ENCODE results near the gene GRB7. TPM values are rescaled to one million over a fixed set of nuclear protein-coding genes. Genes with fewer than 3 reads are reported as not detected.
"Not testable (repeated sequence)": the region's sequence is repeated elsewhere in the genome, so short reads cannot be mapped to it uniquely, and the experiment has no call there.

GRB7 gene
- total and polyA plus RNA-seq, 2 experiments from 2014 or later = not detected

GRCh38 chr17:39706383-39706782 lies 31.4 kb upstream of the GRB7 start:
- 82 to 88% methylated on average over 8 of the region's 8 CpGs for WGBS, 2 experiments (ENCODE audit: low coverage in 1 of 2, low lambda C conversion rate in 2 of 2, missing lambda C conversion rate in 2 of 2)
- peaks cover 49% of the 10 kb centered on the region for H3K79me2 ChIP-seq (ENCODE audit: insufficient read depth)
- peaks cover 3% of the 10 kb centered on the region; the same call in 1 of the 2 replicates for H3K4me1 ChIP-seq (ENCODE audit: insufficient read depth)
- H4K20me1 ChIP-seq (ENCODE audit: insufficient read depth) = no peaks in the 10 kb centered on the region
- no peak overlapping the region for H3K4me2 ChIP-seq (ENCODE audit: unreplicated experiment)
- TF ChIP-seq EZH2phosphoT487 (IDR thresholded peaks at IDR 0.05; ENCODE audit: insufficient read depth, low read depth) = no peak
- no peak overlapping the region for H3K27ac ChIP-seq
- DNase-seq = no peak
- H3K9me3 ChIP-seq (ENCODE audit: low read depth) = no peaks in the 10 kb centered on the region
- H2AFZ ChIP-seq = no peak overlapping the region
- no peak overlapping the region for H3K4me3 ChIP-seq
- no peaks in the 10 kb centered on the region; the same call in 1 of the 2 replicates for H3K36me3 ChIP-seq (ENCODE audit: low read depth)
- no peaks in the 10 kb centered on the region for H3K9me2 ChIP-seq (ENCODE audit: insufficient read depth)
- no peak overlapping the region for H3K9ac ChIP-seq
- H3K27me3 ChIP-seq (replicated peaks; ENCODE audit: insufficient read depth) = no peaks in the 10 kb centered on the region
- no peaks in the 10 kb centered on the region for H3F3A ChIP-seq (ENCODE audit: insufficient read depth)
- in situ Hi-C loops (cut with MboI) = no loop called here

- WGBS, 2 experiments (ENCODE audit: low coverage in 1 of 2, low lambda C conversion rate in 2 of 2, missing lambda C conversion rate in 2 of 2) = 96 to 97% methylated on average over 7 of the region's 7 CpGs
- Histone ChIP-seq H3K9me3 (ENCODE audit: low read depth) (no peaks in the 10 kb centered on the region), H2AFZ (no peak overlapping the region), H3K9ac (no peak overlapping the region), H4K20me1 (ENCODE audit: insufficient read depth) (no peaks in the 10 kb centered on the region), H3K9me2 (ENCODE audit: insufficient read depth) (no peaks in the 10 kb centered on the region), H3K4me1 (ENCODE audit: insufficient read depth) (no peaks in the 10 kb centered on the region), H3K27me3 (replicated peaks; ENCODE audit: insufficient read depth) (no peaks in the 10 kb centered on the region), H3K27ac (no peak overlapping the region), H3F3A (ENCODE audit: insufficient read depth) (no peaks in the 10 kb centered on the region), H3K36me3 (ENCODE audit: low read depth) (no peaks in the 10 kb centered on the region; the same call in 1 of the 2 replicates), H3K79me2 (ENCODE audit: insufficient read depth) (peaks cover 43% of the 10 kb centered on the region), H3K4me2 (ENCODE audit: unreplicated experiment) (no peak overlapping the region), H3K4me3 (no peak overlapping the region)
- TF ChIP-seq EZH2phosphoT487 (IDR thresholded peaks at IDR 0.05; ENCODE audit: insufficient read depth, low read depth) = no peak
- TF ChIP-seq EZH2 (IDR thresholded peaks at IDR 0.05; ENCODE audit: insufficient read depth, poor library complexity, severe bottlenecking) = no peak
- in situ Hi-C loops (cut with MboI) = no loop called here
- no peak for DNase-seq
Observed at GRCh38 chr17:39706921-39707337, 30.8 kb upstream of the GRB7 start.

GRCh38 chr17:39709319-39709997 lies 28.3 kb upstream of the GRB7 start:
- peaks cover 20% of the 10 kb centered on the region; the same call in 1 of the 2 replicates for H3K79me2 ChIP-seq (ENCODE audit: insufficient read depth)
- DNase-seq = no peak
- H3K27ac ChIP-seq = no peak overlapping the region
- 93 to 97% methylated on average over 13 to 14 of the region's 14 CpGs for WGBS, 2 experiments (ENCODE audit: low coverage in 1 of 2, low lambda C conversion rate in 2 of 2, missing lambda C conversion rate in 2 of 2)
- H3K9me2 ChIP-seq (ENCODE audit: insufficient read depth) = no peaks in the 10 kb centered on the region
- no peaks in the 10 kb centered on the region for H3F3A ChIP-seq (ENCODE audit: insufficient read depth)
- H3K9ac ChIP-seq = no peak overlapping the region
- H3K4me3 ChIP-seq = no peak overlapping the region
- H3K9me3 ChIP-seq (ENCODE audit: low read depth) = no peaks in the 10 kb centered on the region
- no peak overlapping the region for H2AFZ ChIP-seq
- H3K36me3 ChIP-seq (ENCODE audit: low read depth) = no peaks in the 10 kb centered on the region; the same call in 1 of the 2 replicates
- in situ Hi-C loops (cut with MboI) = no loop called here
- no peaks in the 10 kb centered on the region for H3K27me3 ChIP-seq (replicated peaks; ENCODE audit: insufficient read depth)
- no peaks in the 10 kb centered on the region for H4K20me1 ChIP-seq (ENCODE audit: insufficient read depth)
- TF ChIP-seq EZH2phosphoT487 (IDR thresholded peaks at IDR 0.05; ENCODE audit: insufficient read depth, low read depth) (no peak), EZH2 (IDR thresholded peaks at IDR 0.05; ENCODE audit: insufficient read depth, poor library complexity, severe bottlenecking) (no peak)
- no peak overlapping the region for H3K4me2 ChIP-seq (ENCODE audit: unreplicated experiment)
- H3K4me1 ChIP-seq (ENCODE audit: insufficient read depth) = no peaks in the 10 kb centered on the region

- 0 out of 2 replicates have a peak, but pooled peaks cover 11% of the 10 kb centered on the region for H3K79me2 ChIP-seq (ENCODE audit: insufficient read depth)
- in situ Hi-C loops (cut with MboI) = no loop called here
- no peak overlapping the region for H3K27ac ChIP-seq
- H3K4me1 ChIP-seq (ENCODE audit: insufficient read depth) = no peaks in the 10 kb centered on the region
- H4K20me1 ChIP-seq (ENCODE audit: insufficient read depth) = no peaks in the 10 kb centered on the region
- no peak overlapping the region for H3K4me3 ChIP-seq
- H3K9ac ChIP-seq = no peak overlapping the region
- no peaks in the 10 kb centered on the region; the same call in 1 of the 2 replicates for H3K36me3 ChIP-seq (ENCODE audit: low read depth)
- no peaks in the 10 kb centered on the region for H3F3A ChIP-seq (ENCODE audit: insufficient read depth)
- no peaks in the 10 kb centered on the region for H3K9me2 ChIP-seq (ENCODE audit: insufficient read depth)
- no peak for DNase-seq
- TF ChIP-seq EZH2 (IDR thresholded peaks at IDR 0.05; ENCODE audit: insufficient read depth, poor library complexity, severe bottlenecking) = no peak
- TF ChIP-seq EZH2phosphoT487 (IDR thresholded peaks at IDR 0.05; ENCODE audit: insufficient read depth, low read depth) = no peak
- H2AFZ ChIP-seq = no peak overlapping the region
- 69 to 75% methylated on average over 20 of the region's 20 CpGs for WGBS, 2 experiments (ENCODE audit: low coverage in 1 of 2, low lambda C conversion rate in 2 of 2, missing lambda C conversion rate in 2 of 2)
- H3K27me3 ChIP-seq (replicated peaks; ENCODE audit: insufficient read depth) = no peaks in the 10 kb centered on the region
- no peaks in the 10 kb centered on the region for H3K9me3 ChIP-seq (ENCODE audit: low read depth)
- no peak overlapping the region for H3K4me2 ChIP-seq (ENCODE audit: unreplicated experiment)
Observed at GRCh38 chr17:39709998-39710964, 27.5 kb upstream of the GRB7 start.

- H3F3A ChIP-seq (ENCODE audit: insufficient read depth); H3K4me2 ChIP-seq (ENCODE audit: unreplicated experiment); H3K9me3 ChIP-seq (ENCODE audit: low read depth); H2AFZ ChIP-seq; H3K9me2 ChIP-seq (ENCODE audit: insufficient read depth); H3K27me3 ChIP-seq (replicated peaks; ENCODE audit: insufficient read depth); H3K36me3 ChIP-seq (ENCODE audit: low read depth); H4K20me1 ChIP-seq (ENCODE audit: insufficient read depth); in situ Hi-C loops (cut with MboI); DNase-seq; H3K79me2 ChIP-seq (ENCODE audit: insufficient read depth); H3K4me3 ChIP-seq; H3K9ac ChIP-seq; H3K4me1 ChIP-seq (ENCODE audit: insufficient read depth); H3K27ac ChIP-seq: not testable (repeated sequence)
- 93 to 97% methylated on average over 11 of the region's 11 CpGs for WGBS, 2 experiments (ENCODE audit: low coverage in 1 of 2, low lambda C conversion rate in 2 of 2, missing lambda C conversion rate in 2 of 2)
Observed at GRCh38 chr17:39711071-39711470, 26.7 kb upstream of the GRB7 start.

Measured in GM23248 (cell line).